ENCODE measurements around the gene PREP. TPM values are rescaled to one million over a fixed set of nuclear protein-coding genes. Genes with fewer than 3 reads are reported as not detected.

The PREP gene
- total RNA-seq, 1 donor from 2014 or later = 39.6 TPM

GRCh38 chr6:105259913-105260889 lies 142.7 kb downstream of the PREP start:
- H3K27me3 Mint-ChIP-seq (ENCODE audit: unreplicated experiment) = no peaks in the 10 kb centered on the region
- no peaks in the 10 kb centered on the region for H3K36me3 Mint-ChIP-seq (ENCODE audit: low read depth, unreplicated experiment)
- no peak for TF ChIP-seq CTCF (IDR thresholded peaks at IDR 0.05; ENCODE audit: unreplicated experiment)
- H3K4me1 Mint-ChIP-seq (ENCODE audit: unreplicated experiment) = peaks cover 4% of the 10 kb centered on the region
- no peak for DNase-seq (ENCODE audit: low spot score)
- no peak overlapping the region for H3K27ac Mint-ChIP-seq (ENCODE audit: unreplicated experiment)
- no peaks in the 10 kb centered on the region for H3K9me3 Mint-ChIP-seq (ENCODE audit: unreplicated experiment)
- no peak overlapping the region for H3K4me3 Mint-ChIP-seq (ENCODE audit: unreplicated experiment)

GRCh38 chr6:105258816-105259215 lies 144.1 kb downstream of the PREP start:
- no peaks in the 10 kb centered on the region for H3K36me3 Mint-ChIP-seq (ENCODE audit: low read depth, unreplicated experiment)
- no peak for DNase-seq (ENCODE audit: low spot score)
- H3K4me1 Mint-ChIP-seq (ENCODE audit: unreplicated experiment) = no peaks in the 10 kb centered on the region
- H3K27ac Mint-ChIP-seq (ENCODE audit: unreplicated experiment) = no peak overlapping the region
- TF ChIP-seq CTCF (IDR thresholded peaks at IDR 0.05; ENCODE audit: unreplicated experiment) = no peak
- H3K27me3 Mint-ChIP-seq (ENCODE audit: unreplicated experiment) = no peaks in the 10 kb centered on the region
- no peak overlapping the region for H3K4me3 Mint-ChIP-seq (ENCODE audit: unreplicated experiment)
- no peaks in the 10 kb centered on the region for H3K9me3 Mint-ChIP-seq (ENCODE audit: unreplicated experiment)

- no peak for DNase-seq (ENCODE audit: low spot score)
- TF ChIP-seq CTCF (IDR thresholded peaks at IDR 0.05; ENCODE audit: unreplicated experiment) = no peak
- Mint-ChIP-seq H3K27ac (ENCODE audit: unreplicated experiment) (no peak overlapping the region), H3K4me1 (ENCODE audit: unreplicated experiment) (no peaks in the 10 kb centered on the region), H3K9me3 (ENCODE audit: unreplicated experiment) (no peaks in the 10 kb centered on the region), H3K36me3 (ENCODE audit: low read depth, unreplicated experiment) (no peaks in the 10 kb centered on the region), H3K4me3 (ENCODE audit: unreplicated experiment) (no peak overlapping the region), H3K27me3 (ENCODE audit: unreplicated experiment) (no peaks in the 10 kb centered on the region)
Measured at GRCh38 chr6:105257340-105257739, 145.5 kb downstream of the PREP start.

- Mint-ChIP-seq H3K36me3 (ENCODE audit: low read depth, unreplicated experiment) (no peaks in the 10 kb centered on the region), H3K4me1 (ENCODE audit: unreplicated experiment) (no peaks in the 10 kb centered on the region), H3K27me3 (ENCODE audit: unreplicated experiment) (no peaks in the 10 kb centered on the region), H3K9me3 (ENCODE audit: unreplicated experiment) (no peaks in the 10 kb centered on the region), H3K4me3 (ENCODE audit: unreplicated experiment) (no peak overlapping the region), H3K27ac (ENCODE audit: unreplicated experiment) (no peak overlapping the region)
- TF ChIP-seq CTCF (IDR thresholded peaks at IDR 0.05; ENCODE audit: unreplicated experiment) = no peak
- no peak for DNase-seq (ENCODE audit: low spot score)
Measured at GRCh38 chr6:105256619-105257018, 146.3 kb downstream of the PREP start.

- Mint-ChIP-seq H3K9me3 (ENCODE audit: unreplicated experiment) (no peaks in the 10 kb centered on the region), H3K27ac (ENCODE audit: unreplicated experiment) (no peak overlapping the region), H3K4me3 (ENCODE audit: unreplicated experiment) (no peak overlapping the region), H3K4me1 (ENCODE audit: unreplicated experiment) (no peaks in the 10 kb centered on the region), H3K27me3 (ENCODE audit: unreplicated experiment) (no peaks in the 10 kb centered on the region), H3K36me3 (ENCODE audit: low read depth, unreplicated experiment) (no peaks in the 10 kb centered on the region)
- no peak for DNase-seq (ENCODE audit: low spot score)
- TF ChIP-seq CTCF (IDR thresholded peaks at IDR 0.05; ENCODE audit: unreplicated experiment) = no peak
Measured at GRCh38 chr6:105253787-105254186, 149.1 kb downstream of the PREP start.
